Measurements from ENCODE around the gene PRSS53. TPM values are rescaled to one million over a fixed set of nuclear protein-coding genes. Genes with fewer than 3 reads are reported as not detected.

PRSS53 gene
- total RNA-seq, 1 donor from 2014 or later = 1.2 TPM

- H3K27ac ChIP-seq (replicated peaks) = no peak overlapping the region
- intact Hi-C loops (cut with micrococcal nuclease) = no loop called here
- peaks cover 63% of the 10 kb centered on the region for H3K36me3 ChIP-seq
These were observed 52.1 kb downstream of the PRSS53 start for GRCh38 chr16:31036691-31037090.

GRCh38 chr16:31033709-31034492 lies 54.8 kb downstream of the PRSS53 start:
- intact Hi-C loops (cut with micrococcal nuclease) = loop anchor here (5.0 kb wide), 1 partner anchor 38 kb away; the partner anchor contains the start of genes ZNF646 and ZNF668
- Histone ChIP-seq H3K9me3 (replicated peaks) (no peaks in the 10 kb centered on the region), H3K36me3 (peaks cover 39% of the 10 kb centered on the region), H3K4me3 (peak overlapping the region; percentile 92), H3K27me3 (ENCODE audit: low read depth) (no peaks in the 10 kb centered on the region), H3K27ac (replicated peaks) (peak overlapping the region; percentile 92), H3K4me1 (peaks cover 41% of the 10 kb centered on the region)
- peak; percentile 93 for DNase-seq
- TF ChIP-seq CTCF (IDR thresholded peaks at IDR 0.05; ENCODE audit: borderline replicate concordance) = no peak

More at GRCh38 chr16:31036691-31037090, 52.1 kb downstream of the PRSS53 start:
- H3K4me3 ChIP-seq = no peak overlapping the region
- H3K9me3 ChIP-seq (replicated peaks) = no peaks in the 10 kb centered on the region
- TF ChIP-seq CTCF (IDR thresholded peaks at IDR 0.05; ENCODE audit: borderline replicate concordance) = no peak
- H3K27me3 ChIP-seq (ENCODE audit: low read depth) = no peaks in the 10 kb centered on the region
- no peak for DNase-seq
- peaks cover 41% of the 10 kb centered on the region for H3K4me1 ChIP-seq

Other genes starting within 250 kb of the PRSS53 start
- gene BCL7C, start 194.9 kb downstream of the PRSS53 start, total RNA-seq = 25.2 TPM
- gene CTF1, start 192.3 kb downstream of the PRSS53 start, total RNA-seq = 9.6 TPM
- gene FBXL19, start 165.4 kb downstream of the PRSS53 start, total RNA-seq = 6.3 TPM
- 12.2 TPM for gene ORAI3, start 139.9 kb downstream of the PRSS53 start, total RNA-seq
- gene SETD1A, start 131.2 kb downstream of the PRSS53 start, total RNA-seq = 7.4 TPM
- 5.5 TPM for gene HSD3B7, start 103.7 kb downstream of the PRSS53 start, total RNA-seq
- 0.77 TPM for gene STX1B, start 78.3 kb downstream of the PRSS53 start, total RNA-seq
- 43.1 TPM for gene STX4, start 55.4 kb downstream of the PRSS53 start, total RNA-seq
- 5.3 TPM for gene ZNF668, start 14.7 kb downstream of the PRSS53 start, total RNA-seq
- gene ZNF646, start 14.5 kb downstream of the PRSS53 start, total RNA-seq = 9.6 TPM
- 39.5 TPM for gene VKORC1, start 5.9 kb upstream of the PRSS53 start, total RNA-seq
- gene BCKDK, start 19.4 kb upstream of the PRSS53 start, total RNA-seq = 75.9 TPM
- gene KAT8, start 28.7 kb upstream of the PRSS53 start, total RNA-seq = 72.0 TPM
- gene PRSS8, start 46.8 kb upstream of the PRSS53 start, total RNA-seq = not detected
- gene PRSS36, start 61.1 kb upstream of the PRSS53 start, total RNA-seq = 1.4 TPM
- gene FUS, start 91.2 kb upstream of the PRSS53 start, total RNA-seq = 96.9 TPM
- 5.3 TPM for gene PYCARD, start 113.8 kb upstream of the PRSS53 start, total RNA-seq
- 0.91 TPM for gene TRIM72, start 125.2 kb upstream of the PRSS53 start, total RNA-seq
- not detected for gene PYDC1, start 128.2 kb upstream of the PRSS53 start, total RNA-seq
- gene ITGAM, start 171.0 kb upstream of the PRSS53 start, total RNA-seq = 5.1 TPM